Fibroblast of gingiva (primary cell): ENCODE results near the gene ANKRD36C.
"Not testable (repeated sequence)": the region's sequence is repeated elsewhere in the genome, so short reads cannot be mapped to it uniquely, and the experiment has no call there.

Experiments used
- DNase-seq: peaks from one replicate; pipeline ENCODE4 v3.0.0-alpha.2; 2011; ENCODE audit warnings: low read depth

Gene ANKRD36C

DNA sequence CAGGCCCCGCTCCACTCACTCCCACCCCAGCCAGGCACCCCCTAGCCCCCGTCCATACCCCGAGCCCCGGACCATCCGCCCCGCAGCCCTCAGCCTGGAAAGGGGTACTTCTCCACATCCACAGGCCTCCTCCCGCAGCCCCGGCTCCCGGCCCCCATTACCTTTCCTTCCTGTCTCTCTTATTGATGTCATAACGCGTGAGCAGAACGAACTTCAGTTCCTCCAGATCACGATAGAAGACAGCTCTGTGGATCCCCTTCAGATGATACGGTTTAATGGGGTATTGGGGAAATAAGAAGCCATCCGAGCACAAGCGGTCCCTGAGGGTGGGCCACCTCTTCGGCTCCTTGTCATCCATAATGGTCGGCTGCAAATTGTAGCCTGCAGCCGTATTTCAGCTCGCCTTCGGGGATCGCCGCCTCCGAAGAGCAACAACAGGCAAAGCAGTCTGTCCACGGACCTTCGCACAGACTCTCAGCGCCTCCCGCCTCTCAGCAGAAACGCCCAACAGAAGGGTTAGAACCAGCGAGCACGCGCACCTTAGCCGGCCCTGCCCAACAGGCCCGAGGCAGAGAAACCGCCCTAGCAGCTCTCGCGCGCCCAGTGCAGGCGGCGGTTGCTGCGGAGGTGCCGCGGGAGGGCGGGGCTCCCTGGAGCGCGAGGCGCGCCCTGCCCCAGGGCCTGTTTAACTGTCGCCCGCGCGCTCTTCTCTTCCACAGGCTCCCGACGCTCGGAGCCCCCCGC lies at the start of gene ANKRD36C:
Gene ANKRD36C, minus strand, starts transcription at position 474 of the 744 bp plus-strand sequence. Its CDS starts 116 bp downstream, at position 358.
- DNase-seq, result peak; percentile 2

DNA sequence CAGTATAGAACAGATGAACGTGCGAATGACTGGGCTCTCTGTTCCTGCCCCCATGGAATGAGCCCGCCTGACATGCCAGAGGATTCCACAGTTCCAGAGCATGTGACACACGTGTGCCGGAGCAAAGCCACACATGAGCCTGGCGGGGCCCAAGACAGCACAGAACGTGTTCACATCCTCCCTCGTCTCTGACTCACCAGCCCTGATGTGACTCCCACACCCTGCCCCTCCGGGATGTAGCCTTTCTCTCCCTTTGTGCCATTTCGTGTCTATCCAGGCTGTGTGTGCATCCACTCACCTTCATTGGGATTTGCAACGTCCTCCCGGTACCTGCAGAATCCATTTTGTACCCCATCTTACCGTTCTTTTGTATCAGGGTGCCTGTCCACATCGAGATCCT lies 43.9 kb upstream of the ANKRD36C start:
- DNase-seq, result not testable (repeated sequence)

DNA sequence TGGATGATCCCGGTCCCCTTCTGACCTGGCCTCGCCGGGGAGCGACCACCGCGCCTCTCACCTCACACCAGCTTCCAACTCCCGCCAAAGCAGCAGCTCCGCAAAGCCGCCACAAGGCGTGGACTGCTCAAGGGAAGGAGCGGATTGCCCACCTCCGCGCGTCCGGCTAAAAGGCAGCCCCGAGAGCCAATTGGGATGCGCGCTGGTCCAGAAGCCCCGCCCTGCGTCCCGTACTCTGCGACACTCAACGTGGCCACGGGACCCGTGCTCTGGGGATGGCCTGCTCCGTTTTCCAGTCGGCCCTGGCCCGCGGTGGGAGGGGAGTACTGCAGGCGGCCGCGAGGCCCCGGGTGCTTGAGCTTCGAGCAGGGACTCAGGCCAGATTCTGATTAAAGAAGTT lies 43.2 kb upstream of the ANKRD36C start, which contains the start of gene GPAT2:
Gene GPAT2, minus strand, starts transcription at position 125 of the 400 bp plus-strand sequence. CDS start 2,557 bp downstream, outside the sequence.
- DNase-seq, result not testable (repeated sequence)

- not testable (repeated sequence) for DNase-seq
Measured at GRCh38 chr2:96033997-96034396, 42.4 kb upstream of the ANKRD36C start.

- DNase-seq, result not testable (repeated sequence)
Measured at GRCh38 chr2:96027725-96028325, 36.2 kb upstream of the ANKRD36C start.

DNA sequence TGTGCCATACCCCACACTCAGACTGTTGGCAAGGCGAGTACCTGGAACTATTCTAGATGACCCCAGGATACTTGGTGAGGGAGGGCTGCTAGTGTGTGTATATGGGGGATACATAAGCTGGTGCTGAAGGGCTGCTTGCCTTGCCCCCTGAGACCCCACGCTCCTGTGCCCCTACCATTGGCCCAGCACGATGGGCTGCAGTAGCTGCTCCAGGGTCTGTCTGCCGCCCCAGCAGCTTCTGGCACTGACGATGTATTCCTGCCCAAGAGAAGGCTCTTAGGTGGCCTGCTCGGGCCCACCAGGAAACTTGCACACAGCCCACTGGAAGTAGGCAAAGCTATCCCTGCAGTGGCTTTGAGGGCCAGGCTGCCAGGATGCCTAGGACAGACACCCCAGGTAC lies 34.1 kb upstream of the ANKRD36C start:
- not testable (repeated sequence) for DNase-seq

GRCh38 chr2:96025194-96025492 lies 33.5 kb upstream of the ANKRD36C start:
- no peak for DNase-seq

DNA sequence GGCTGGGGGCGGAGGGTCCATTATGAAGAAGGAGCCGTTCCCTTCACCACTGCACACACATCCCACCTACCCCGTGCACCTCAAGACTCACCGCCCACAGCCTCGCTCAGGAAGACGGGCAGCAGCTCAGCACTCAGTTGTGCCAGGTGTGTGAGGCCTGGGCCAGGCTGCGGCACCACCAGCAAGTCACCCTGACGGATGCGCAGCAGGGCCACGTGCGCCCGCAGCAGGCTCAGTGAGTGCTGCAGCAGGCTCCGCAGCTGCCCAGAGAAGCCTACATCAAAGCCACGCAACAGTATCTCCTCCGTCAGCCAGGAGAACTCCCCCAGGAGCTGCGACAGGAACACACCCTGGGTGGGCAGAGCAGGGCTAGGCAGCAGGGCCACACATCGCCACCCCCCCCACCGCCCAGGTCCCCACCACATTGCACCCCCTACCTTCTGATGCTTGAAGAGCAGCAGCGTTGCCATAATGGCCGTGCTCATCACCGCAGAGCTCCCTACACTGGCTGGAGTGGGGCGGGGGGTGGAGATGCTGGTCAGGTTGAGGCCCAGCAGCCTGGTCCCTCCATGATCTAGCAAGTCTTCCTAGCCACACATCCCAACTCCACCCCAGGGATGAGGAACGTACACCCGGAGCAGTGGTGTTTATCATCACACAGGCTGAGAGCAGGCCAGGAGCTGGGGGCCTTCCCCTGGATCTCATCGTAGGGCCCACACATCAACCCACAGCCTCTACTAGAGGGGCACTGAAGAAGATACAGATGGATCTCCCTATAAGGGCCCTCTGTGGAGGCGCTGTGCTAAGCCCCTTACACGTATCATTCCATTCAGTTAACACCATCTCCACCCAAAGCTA lies 32.9 kb upstream of the ANKRD36C start:
- no peak for DNase-seq

DNA sequence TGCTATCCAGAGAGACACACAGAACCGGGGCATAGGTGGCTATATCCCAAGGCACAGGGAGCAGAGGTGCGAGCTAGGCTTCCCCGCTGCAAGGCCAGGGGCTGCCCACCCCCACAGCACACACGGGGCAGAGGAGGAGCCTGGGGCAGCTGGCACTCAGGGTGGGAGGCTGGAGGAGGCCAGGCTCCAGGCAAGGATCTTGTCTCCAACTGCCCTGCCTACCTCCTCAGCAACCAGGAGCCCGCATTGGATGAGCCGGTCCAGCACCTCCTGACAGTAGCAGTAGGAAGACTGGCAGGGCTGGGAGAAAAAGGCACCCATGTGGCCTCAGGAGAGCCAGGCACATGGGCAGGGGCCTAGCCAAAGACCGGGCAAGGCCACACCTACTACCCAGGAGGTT lies 32.1 kb upstream of the ANKRD36C start:
- DNase-seq, result not testable (repeated sequence)

GRCh38 chr2:96022701-96023447 lies 31.2 kb upstream of the ANKRD36C start:
- DNase-seq, result peak; percentile 64

DNA sequence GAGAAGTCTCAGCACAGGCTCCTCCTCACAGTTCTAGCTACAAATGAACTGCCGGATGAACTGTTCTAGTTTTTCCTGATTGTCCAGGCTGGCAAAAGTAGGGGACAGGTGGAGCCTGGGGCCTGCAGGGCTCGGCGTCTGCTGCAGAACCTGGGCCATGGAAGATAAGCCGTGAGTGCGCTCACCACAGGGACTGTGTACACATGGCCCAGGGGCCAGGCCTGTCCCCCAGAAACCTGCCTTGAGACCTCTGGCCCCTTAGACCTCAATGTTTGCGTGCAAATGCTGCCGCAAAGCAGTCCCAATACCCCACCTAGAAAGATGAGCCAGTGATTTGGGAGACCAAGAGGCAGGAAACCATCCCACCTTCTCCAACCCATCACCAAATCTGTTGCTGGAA lies 30.5 kb upstream of the ANKRD36C start:
- DNase-seq, result not testable (repeated sequence)

DNA sequence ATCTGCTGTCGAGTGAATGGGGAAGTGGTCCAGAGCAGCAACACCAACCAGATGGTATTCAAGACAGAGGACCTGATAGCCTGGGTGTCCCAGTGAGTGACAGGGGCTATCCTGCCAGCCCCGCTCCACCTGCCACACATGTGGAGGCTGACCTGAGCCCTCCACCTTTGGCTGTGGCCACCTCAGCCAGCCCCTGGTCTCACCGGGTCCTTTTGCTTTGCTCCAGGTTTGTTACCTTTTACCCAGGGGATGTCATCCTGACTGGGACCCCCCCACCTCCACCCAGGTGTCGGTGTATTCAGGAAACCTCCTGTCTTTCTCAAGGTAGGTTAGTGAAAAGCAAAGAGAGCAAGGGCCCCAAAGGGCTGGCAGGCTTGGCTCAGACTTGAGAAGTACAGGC lies 29.5 kb upstream of the ANKRD36C start:
- DNase-seq, result not testable (repeated sequence)

- DNase-seq, result peak; percentile 25
Measured at GRCh38 chr2:96019909-96020590, 28.4 kb upstream of the ANKRD36C start.

- DNase-seq, result not testable (repeated sequence)
Measured at GRCh38 chr2:96016321-96016720, 24.7 kb upstream of the ANKRD36C start.

- DNase-seq, result not testable (repeated sequence)
Measured at GRCh38 chr2:96012792-96013264, 21.2 kb upstream of the ANKRD36C start.

DNA sequence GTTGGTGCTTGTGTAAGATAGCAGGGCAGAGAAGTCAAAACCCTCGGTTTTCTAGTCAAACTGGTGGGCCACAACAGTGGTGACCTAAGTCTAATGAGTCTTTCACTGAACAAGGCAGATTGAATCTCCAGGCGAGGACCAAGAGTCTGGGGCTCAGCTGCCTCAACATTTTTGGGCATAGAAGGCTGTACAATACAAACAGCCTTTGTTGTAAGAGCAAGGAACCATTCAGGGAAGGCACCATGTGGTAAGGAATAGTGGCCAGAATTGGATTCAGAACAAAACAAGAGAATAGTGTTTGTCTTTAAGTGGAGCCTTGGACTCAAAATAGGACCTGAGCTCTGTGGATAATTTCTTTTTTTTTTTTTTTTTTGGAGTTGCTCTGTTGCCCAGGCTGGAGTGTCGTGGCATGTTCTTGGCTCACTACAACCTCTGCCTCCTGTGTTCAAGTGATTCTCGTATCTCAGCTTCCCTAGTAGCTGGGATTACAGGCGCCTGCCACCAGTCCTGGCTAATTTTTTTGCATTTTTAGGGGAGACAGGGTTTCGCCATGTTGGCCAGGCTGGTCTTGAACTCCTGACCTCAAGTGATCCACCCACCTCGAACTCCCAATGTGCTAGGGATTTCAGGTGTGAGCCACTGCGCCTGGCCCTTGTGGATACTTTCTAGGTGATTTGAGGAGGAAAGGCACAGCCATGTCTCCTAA lies 20.6 kb upstream of the ANKRD36C start:
- DNase-seq, result not testable (repeated sequence)

DNA sequence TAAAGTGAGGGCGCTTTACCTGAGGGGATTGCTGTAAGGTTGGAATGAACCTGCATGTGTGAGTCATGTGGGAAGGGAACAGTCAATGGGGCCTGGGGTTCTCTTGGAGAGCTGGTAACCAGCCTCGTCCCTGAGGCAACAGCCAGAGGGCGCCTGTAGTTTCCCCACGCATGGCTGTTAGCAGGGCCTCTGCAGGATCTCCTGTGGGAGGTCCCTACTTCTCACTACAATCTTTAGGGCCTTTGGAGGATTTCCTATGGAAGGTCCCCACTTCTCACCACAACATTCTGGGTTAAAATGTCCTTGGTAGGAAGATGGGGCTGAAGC lies 19.5 kb upstream of the ANKRD36C start:
- DNase-seq, result not testable (repeated sequence)

DNA sequence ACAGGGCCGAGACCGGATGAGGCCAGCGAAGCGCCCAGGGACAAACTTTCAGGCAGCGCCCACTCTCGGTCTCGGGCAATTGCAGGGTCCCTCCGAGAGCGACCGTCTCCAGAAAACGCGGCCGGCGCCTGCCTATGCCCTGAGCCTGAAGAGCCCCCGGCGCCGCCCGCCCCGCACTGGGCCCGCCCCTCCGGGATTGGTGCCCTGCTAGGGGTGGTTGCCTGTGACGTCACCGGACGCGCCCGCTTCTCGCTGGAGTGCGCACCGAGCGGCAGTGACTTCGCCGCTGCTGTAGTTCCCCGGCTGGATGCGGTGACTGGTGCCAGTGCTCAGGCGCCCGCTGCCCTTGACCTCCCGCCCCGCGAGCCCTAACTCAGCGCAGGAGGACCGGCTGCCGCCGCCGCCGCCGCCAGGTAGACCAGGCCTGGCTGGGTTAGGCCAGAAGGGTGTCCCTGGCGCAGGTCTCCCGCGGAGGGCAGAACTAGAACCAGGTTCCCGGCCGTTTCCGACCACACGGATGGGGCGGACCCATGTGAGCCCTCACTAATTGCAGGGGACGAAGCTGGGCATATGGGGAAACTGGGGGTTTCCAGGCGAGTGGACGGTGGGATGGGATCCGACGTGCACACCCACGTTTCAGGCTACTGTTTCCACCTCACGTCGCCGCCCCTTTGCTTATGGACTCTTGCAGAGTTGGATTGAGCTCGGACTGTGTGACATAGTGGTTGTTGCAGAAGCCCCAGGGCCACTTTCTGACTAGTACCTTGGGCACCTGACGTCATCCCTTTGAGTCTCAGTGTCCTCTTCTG lies 18.9 kb upstream of the ANKRD36C start:
- DNase-seq, result peak; percentile 76

GRCh38 chr2:96009833-96010232 lies 18.2 kb upstream of the ANKRD36C start:
- DNase-seq, result not testable (repeated sequence)

DNA sequence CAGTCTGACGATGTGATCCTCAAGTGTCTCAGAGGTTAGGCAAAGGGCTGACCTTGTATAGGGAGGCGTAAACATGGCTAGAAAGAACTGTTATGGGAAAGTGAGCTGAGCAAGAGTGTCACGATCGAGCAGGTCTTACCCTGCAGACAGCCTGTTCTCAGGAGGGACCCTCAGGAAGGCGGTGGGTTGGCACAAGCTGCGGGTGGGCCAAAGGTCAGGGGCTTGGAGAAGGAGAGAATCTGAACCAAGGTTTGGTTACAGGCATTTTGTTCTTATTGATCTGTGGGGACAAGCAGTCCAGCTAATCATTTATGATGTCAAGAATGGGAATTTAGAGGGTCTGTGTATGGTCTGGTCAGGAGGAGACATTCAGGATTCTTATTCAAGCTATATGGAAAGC lies 16.4 kb upstream of the ANKRD36C start:
- DNase-seq, result not testable (repeated sequence)
